H9 (cell line): ENCODE measurements around the gene CRYBG2. TPM values are rescaled to one million over a fixed set of nuclear protein-coding genes. Genes with fewer than 3 reads are reported as not detected.

ENCODE experiments used
- DNase-seq: peaks from one replicate; pipeline ENCODE4 v3.0.0-alpha.2; 2017
- H2AFZ ChIP-seq: one replicate; pipeline ENCODE4 v1.6.1; 2013; ENCODE audit warnings: mild to moderate bottlenecking, low read length, control low read depth, moderate library complexity
- H2AK5ac ChIP-seq: 2 replicates; pipeline ENCODE4 v1.6.1; 2013; ENCODE audit warnings: low read length, control low read depth, mixed read lengths; ENCODE audit not compliant: insufficient read length
- H2BK120ac ChIP-seq: one replicate; pipeline ENCODE4 v1.6.1; 2013; ENCODE audit warnings: low read depth, mild to moderate bottlenecking, low read length, control low read depth, inconsistent platforms; ENCODE audit not compliant: poor library complexity, severe bottlenecking
- H2BK12ac ChIP-seq: 2 replicates; pipeline ENCODE4 v1.6.1; 2013; ENCODE audit warnings: low read length, control low read depth, mixed read lengths, low read depth; ENCODE audit not compliant: insufficient read length
- H2BK15ac ChIP-seq: 2 replicates; pipeline ENCODE4 v1.6.1; 2013; ENCODE audit warnings: low read depth, low read length, control low read depth
- H2BK20ac ChIP-seq: one replicate; pipeline ENCODE4 v1.6.1; 2013; ENCODE audit warnings: low read depth, mild to moderate bottlenecking, low read length, control low read depth, inconsistent platforms; ENCODE audit not compliant: poor library complexity, severe bottlenecking
- H2BK5ac ChIP-seq: 2 replicates; pipeline ENCODE4 v1.6.1; 2013; ENCODE audit warnings: low read length, control low read depth, mixed read lengths; ENCODE audit not compliant: insufficient read length
- H3K14ac ChIP-seq: 2 replicates; pipeline ENCODE4 v1.6.1; 2013; ENCODE audit warnings: low read length, control low read depth; ENCODE audit not compliant: insufficient read depth
- H3K18ac ChIP-seq: 2 replicates; pipeline ENCODE4 v1.6.1; 2013; ENCODE audit warnings: low read depth, mild to moderate bottlenecking, mixed read lengths, low read length, control low read depth; ENCODE audit not compliant: insufficient read length
- H3K23ac ChIP-seq: 2 replicates; pipeline ENCODE4 v1.6.1; 2013; ENCODE audit warnings: low read length, control low read depth, mixed read lengths, low read depth; ENCODE audit not compliant: insufficient read length
- H3K23me2 ChIP-seq: 2 replicates; pipeline ENCODE4 v1.6.1; 2013; ENCODE audit warnings: low read depth, mild to moderate bottlenecking, mixed read lengths, low read length, control low read depth; ENCODE audit not compliant: insufficient read length, poor library complexity, severe bottlenecking
- H3K27ac ChIP-seq: 2 replicates; pipeline ENCODE4 v1.5.1; 2013; ENCODE audit warnings: low read length, control low read depth, mixed read lengths, low read depth; ENCODE audit not compliant: insufficient read length
- H3K27me3 ChIP-seq: 2 replicates; pipeline ENCODE4 v1.6.1; 2013; ENCODE audit warnings: low read length, control low read depth, inconsistent platforms; ENCODE audit not compliant: insufficient read depth
- H3K4ac ChIP-seq: 2 replicates; pipeline ENCODE4 v1.6.1; 2013; ENCODE audit warnings: low read depth, mild to moderate bottlenecking, control low read depth, inconsistent platforms, low read length, moderate library complexity
- H3K4me1 ChIP-seq: 2 replicates; pipeline ENCODE4 v1.6.1; 2013; ENCODE audit warnings: low read length, control low read depth, inconsistent platforms; ENCODE audit not compliant: insufficient read depth
- H3K4me2 ChIP-seq: 2 replicates; pipeline ENCODE4 v1.6.1; 2013; ENCODE audit warnings: low read length, control low read depth, mixed read lengths; ENCODE audit not compliant: insufficient read length, insufficient read depth
- H3K56ac ChIP-seq: 2 replicates; pipeline ENCODE4 v1.6.1; 2013; ENCODE audit warnings: low read depth, mild to moderate bottlenecking, mixed read lengths, low read length, control low read depth; ENCODE audit not compliant: insufficient read length
- H3K79me1 ChIP-seq: 2 replicates; pipeline ENCODE4 v1.6.1; 2013; ENCODE audit warnings: low read depth, mild to moderate bottlenecking, moderate library complexity, low read length, control low read depth, inconsistent platforms; ENCODE audit not compliant: insufficient read depth, poor library complexity, severe bottlenecking
- H3K79me2 ChIP-seq: 2 replicates; pipeline ENCODE4 v1.6.1; 2013; ENCODE audit warnings: low read length, control low read depth, inconsistent platforms; ENCODE audit not compliant: insufficient read depth
- H3K9ac ChIP-seq: 2 replicates; pipeline ENCODE4 v1.6.1; 2013; ENCODE audit warnings: low read length, control low read depth, mixed read lengths; ENCODE audit not compliant: insufficient read length; ENCODE audit errors: extremely low read depth
- H3K9me3 ChIP-seq: one replicate; pipeline ENCODE4 v1.6.1; 2013; ENCODE audit warnings: low read depth, low read length, inconsistent platforms; ENCODE audit not compliant: control insufficient read depth
- H3T11ph ChIP-seq: one replicate; pipeline ENCODE4 v1.6.1; 2013; ENCODE audit warnings: mild to moderate bottlenecking, low read length, control low read depth, inconsistent platforms
- H4K20me1 ChIP-seq: one replicate; pipeline ENCODE4 v1.6.1; 2013; ENCODE audit not compliant: control insufficient read depth, insufficient read length, insufficient read depth
- H4K5ac ChIP-seq: 2 replicates; pipeline ENCODE4 v1.6.1; 2013; ENCODE audit warnings: low read depth, mild to moderate bottlenecking, mixed read lengths, low read length, control low read depth; ENCODE audit not compliant: insufficient read length
- H4K8ac ChIP-seq: replicated peaks from 2 replicates; pipeline ENCODE4 v1.6.1; 2013; ENCODE audit warnings: low read length, control low read depth, mixed read lengths, low read depth; ENCODE audit not compliant: insufficient read length
- H4K91ac ChIP-seq: 2 replicates; pipeline ENCODE4 v1.6.1; 2013; ENCODE audit warnings: low read depth, mild to moderate bottlenecking, moderate library complexity, mixed read lengths, low read length, control low read depth; ENCODE audit not compliant: insufficient read length
- H3K27ac Mint-ChIP-seq, 3 experiments: 2 replicates in 2 of 3; 3 replicates in 1 of 3; pipeline ENCODE4 v1.8.0; 2020 to 2021; ENCODE audit warnings: mixed read lengths in 3 of 3, mild to moderate bottlenecking in 1 of 3, moderate library complexity in 1 of 3
- H3K27me3 Mint-ChIP-seq: 2 replicates; pipeline ENCODE4 v1.8.0; 2021; ENCODE audit warnings: low read depth, mild to moderate bottlenecking, moderate library complexity, mixed read lengths
- H3K36me3 Mint-ChIP-seq, 3 experiments: 2 replicates in 2 of 3; 3 replicates in 1 of 3; pipeline ENCODE4 v1.8.0; 2020 to 2021; ENCODE audit warnings: low read depth in 3 of 3, mixed read lengths in 3 of 3; ENCODE audit not compliant: insufficient read depth in 1 of 3
- H3K4me1 Mint-ChIP-seq, 2 experiments: 2 replicates each; pipeline ENCODE4 v1.8.0; 2020; ENCODE audit warnings: mixed read lengths in 2 of 2
- H3K4me3 Mint-ChIP-seq, 2 experiments: 2 replicates in 1 of 2; 3 replicates in 1 of 2; pipeline ENCODE4 v1.8.0; 2020 to 2021; ENCODE audit warnings: mild to moderate bottlenecking in 2 of 2, mixed read lengths in 2 of 2, moderate library complexity in 1 of 2
- H3K9me3 Mint-ChIP-seq, 2 experiments: 2 replicates in 1 of 2; 3 replicates in 1 of 2; pipeline ENCODE4 v1.8.0; 2020; ENCODE audit warnings: mild to moderate bottlenecking in 2 of 2, mixed read lengths in 2 of 2, moderate library complexity in 1 of 2
- CTCF ChIP-seq: fragments of 200-600 bp; sonication (generic); conservative IDR thresholded peaks from 3 replicates; pipeline ENCODE4 v1.8.0; 2021; ENCODE audit warnings: antibody characterized with exemption, mild to moderate bottlenecking
- WGBS: extraction: QIAGEN DNeasy Blood & Tissue Kit; methylation state at CpG from one replicate; pipeline ENCODE4 v1.1.7; 2013; ENCODE audit warnings: missing lambda C conversion rate, low lambda C conversion rate, mixed read lengths; ENCODE audit not compliant: insufficient read length; ENCODE audit errors: extremely low coverage; 5-methylcytosine and 5-hydroxymethylcytosine counted together
- total RNA-seq: library from RNA; stranded (reverse); gene quantifications from 2 replicates; pipeline ENCODE4 v1.2.1, GENCODE V29; 2021

CRYBG2 gene
- total RNA-seq, 1 experiment from 2014 or later: 12.8 TPM

- no peaks in the 10 kb centered on the region for H3K79me2 ChIP-seq
- H4K20me1 ChIP-seq: peaks cover 2% of the 10 kb centered on the region
- H3K79me1 ChIP-seq: no peaks in the 10 kb centered on the region
- no peak overlapping the region for H2AK5ac ChIP-seq
- no peak overlapping the region for H4K91ac ChIP-seq
- no peak overlapping the region for H2BK120ac ChIP-seq
- Mint-ChIP-seq H3K36me3 (peaks cover 27 to 37% (median 37%) of the 10 kb centered on the region in 3 experiments), H3K4me3 (peak overlapping the region; percentile 52 to 80), H3K4me1 (peaks cover 46 to 49% of the 10 kb centered on the region in 2 experiments), H3K27ac (peak overlapping the region; percentile 82 to 92 (median 91)), H3K27me3 (no peaks in the 10 kb centered on the region; the same call in 1 of the 2 replicates), H3K9me3 (no peaks in the 10 kb centered on the region; a peak in 1 of 5 replicates)
- H3K4me2 ChIP-seq: peak overlapping the region; percentile 60
- H3K4ac ChIP-seq: no peak overlapping the region
- no peak overlapping the region for H2AFZ ChIP-seq
- no peak overlapping the region for H2BK15ac ChIP-seq
- peaks cover 13% of the 10 kb centered on the region for H3K23me2 ChIP-seq
- H3K56ac ChIP-seq: no peak overlapping the region
- no peak overlapping the region for H2BK5ac ChIP-seq
- no peaks in the 10 kb centered on the region for H3K9me3 ChIP-seq
- H3K27me3 ChIP-seq: no peaks in the 10 kb centered on the region
- no peak overlapping the region for H3K18ac ChIP-seq
- DNase-seq: no peak
- peak overlapping the region; percentile 15 for H3K27ac ChIP-seq
- no peak for TF ChIP-seq CTCF
- H3K23ac ChIP-seq: no peak overlapping the region
- H3K14ac ChIP-seq: no peak overlapping the region
- H3K9ac ChIP-seq: no peak overlapping the region
- H2BK20ac ChIP-seq: no peak overlapping the region
- H3K4me1 ChIP-seq: peaks cover 11% of the 10 kb centered on the region; the same call in 1 of the 2 replicates
- H3T11ph ChIP-seq: no peak overlapping the region
- no peak overlapping the region for H2BK12ac ChIP-seq
- H4K5ac ChIP-seq: no peak overlapping the region
- WGBS: no CpG with 5 or more reads among the region's 5 CpGs
- H4K8ac ChIP-seq: no peak overlapping the region
These were observed 72.6 kb downstream of the CRYBG2 start for GRCh38 chr1:26281091-26281958.
